ENCODE measurements around the gene CES2. TPM values are rescaled to one million over a fixed set of nuclear protein-coding genes. Genes with fewer than 3 reads are reported as not detected.
"Not testable (repeated sequence)": the region's sequence is repeated elsewhere in the genome, so short reads cannot be mapped to it uniquely, and the experiment has no call there.

Gene CES2
- polyA plus RNA-seq, 10 donors, result 22.3 to 28.6 (median 26.0) TPM

DNA sequence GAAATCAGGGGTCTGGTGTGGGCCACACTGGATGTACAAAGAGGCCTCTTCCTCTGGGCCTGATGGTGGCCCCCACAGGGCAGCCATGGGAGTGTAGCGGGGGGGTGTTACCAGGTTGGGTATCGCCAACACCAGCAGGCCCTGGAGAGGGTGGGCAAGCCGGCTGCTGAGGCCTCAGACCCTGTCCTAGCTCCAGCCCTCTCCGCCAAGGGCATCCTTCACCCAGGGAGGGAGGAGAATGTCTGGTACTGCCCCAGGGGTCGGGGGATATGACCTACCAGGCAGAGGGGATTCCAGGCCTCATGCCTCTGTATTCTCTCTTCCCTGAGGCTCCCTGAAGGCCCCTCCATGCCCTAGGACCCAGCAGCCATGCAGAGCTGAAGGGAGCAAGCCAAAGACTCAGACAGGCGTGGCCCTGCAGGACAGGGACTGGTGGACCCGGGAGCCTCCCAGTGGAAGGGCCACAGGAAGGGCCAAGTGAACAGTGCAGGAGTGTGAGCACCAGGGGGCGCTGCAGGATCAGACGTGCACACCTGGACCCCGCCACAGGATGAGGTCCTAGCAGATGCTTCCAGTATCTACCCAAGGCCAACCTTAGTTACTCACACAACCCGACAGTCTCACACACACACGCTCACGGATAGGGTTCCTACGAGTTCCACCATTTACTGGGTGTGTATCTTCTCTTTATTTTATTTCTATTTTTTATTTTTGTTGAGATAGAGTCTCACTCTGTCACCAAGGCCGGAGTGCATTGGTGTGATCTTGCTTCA lies 42.2 kb downstream of the CES2 start:
- peak; percentile 73 to 87 (median 83) for DNase-seq

DNA sequence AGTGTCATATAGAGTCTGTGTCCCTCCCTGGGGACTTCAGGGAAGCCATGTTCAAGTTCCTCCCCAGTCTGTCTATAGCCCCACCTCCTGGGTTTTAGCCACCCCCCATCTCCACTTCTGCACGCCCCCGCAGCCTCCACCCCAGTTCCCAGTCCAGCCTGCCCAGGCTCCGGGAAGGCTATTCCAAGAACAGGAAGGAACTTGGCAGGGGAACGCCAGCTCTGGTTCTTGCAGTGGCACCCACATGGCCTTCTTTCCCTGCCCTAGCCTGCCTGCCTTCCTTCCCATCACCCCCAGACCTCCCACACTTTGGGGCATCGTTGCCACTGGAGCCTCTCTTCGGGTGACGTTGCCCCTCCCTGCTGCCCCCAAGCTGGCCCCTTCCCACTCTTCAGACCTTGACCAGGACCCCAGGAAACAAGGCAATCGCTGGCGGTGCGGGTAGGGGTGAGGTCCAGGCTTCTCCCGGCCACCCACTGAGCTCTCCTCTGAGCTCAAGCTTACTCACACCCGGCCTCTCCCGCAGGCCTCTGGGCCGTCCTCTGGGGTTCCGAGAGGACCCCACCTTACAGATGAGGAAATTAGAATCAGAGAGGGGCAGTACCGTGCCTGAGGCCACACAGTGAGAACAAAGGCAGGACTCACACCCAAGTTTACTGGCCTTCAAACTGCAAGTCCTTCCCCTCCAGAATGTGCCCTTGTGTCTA lies 43.8 kb downstream of the CES2 start:
- DNase-seq, result peak in 1 of 3 donors; percentile 14

DNA sequence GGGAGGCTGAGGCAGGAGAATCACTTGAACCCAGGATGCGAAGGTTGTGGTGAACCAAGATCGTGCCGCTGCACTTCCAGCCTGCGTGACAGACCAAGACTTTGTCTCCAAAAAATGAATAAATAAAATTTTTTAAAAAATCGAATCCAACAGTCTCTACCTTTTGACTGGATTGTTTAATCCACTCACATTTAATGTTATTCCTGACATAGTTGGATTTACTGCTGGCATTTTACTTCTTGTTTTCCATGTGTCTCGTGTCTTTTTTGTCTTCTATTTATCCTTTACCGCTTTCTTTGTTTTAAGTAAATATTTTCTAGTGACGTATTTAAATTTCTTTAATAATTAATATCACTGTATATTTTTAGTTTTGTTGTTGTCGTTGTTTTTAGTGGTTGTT lies 47.7 kb downstream of the CES2 start:
- no peak for DNase-seq

DNA sequence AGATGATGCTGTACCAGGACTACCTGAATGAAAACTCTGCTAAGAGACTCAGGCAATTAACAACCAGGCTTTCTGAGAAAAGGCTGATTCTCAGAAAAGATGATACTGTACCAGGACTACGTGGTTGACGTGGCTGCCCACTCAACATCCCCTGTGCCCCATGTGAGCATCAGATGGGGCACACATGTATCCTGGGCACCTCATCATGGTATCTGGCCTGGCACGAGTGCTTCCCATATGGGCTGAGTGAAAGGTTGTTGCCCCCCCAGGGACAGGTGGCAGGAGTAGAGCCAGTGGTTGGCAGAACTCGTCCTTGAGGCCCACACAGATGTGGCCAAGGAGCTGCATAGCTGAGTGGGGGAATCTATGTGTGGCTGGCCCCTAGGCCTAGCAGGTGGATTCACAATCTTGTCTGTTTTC lies 49.6 kb downstream of the CES2 start:
- no peak for DNase-seq

DNA sequence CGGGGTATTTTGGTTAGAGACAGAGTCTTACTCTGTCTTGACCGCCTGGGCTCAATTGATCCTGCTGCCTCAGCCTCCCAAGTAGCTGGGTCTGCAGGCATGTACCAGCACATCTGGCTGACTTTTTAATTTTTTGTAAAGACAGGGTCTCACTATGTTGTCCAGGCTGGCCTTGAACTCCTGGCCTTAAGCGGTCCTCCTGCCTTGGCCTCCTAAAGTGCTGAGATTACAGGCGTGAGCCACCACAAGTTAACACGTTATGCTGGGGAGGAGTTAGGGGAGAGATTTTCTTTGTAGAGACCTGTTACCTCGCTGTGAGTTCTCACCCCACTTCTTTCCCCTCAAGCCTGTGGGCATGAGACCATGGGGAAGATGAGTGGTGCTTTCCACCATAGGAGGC lies 51.2 kb downstream of the CES2 start:
- DNase-seq, result no peak

DNA sequence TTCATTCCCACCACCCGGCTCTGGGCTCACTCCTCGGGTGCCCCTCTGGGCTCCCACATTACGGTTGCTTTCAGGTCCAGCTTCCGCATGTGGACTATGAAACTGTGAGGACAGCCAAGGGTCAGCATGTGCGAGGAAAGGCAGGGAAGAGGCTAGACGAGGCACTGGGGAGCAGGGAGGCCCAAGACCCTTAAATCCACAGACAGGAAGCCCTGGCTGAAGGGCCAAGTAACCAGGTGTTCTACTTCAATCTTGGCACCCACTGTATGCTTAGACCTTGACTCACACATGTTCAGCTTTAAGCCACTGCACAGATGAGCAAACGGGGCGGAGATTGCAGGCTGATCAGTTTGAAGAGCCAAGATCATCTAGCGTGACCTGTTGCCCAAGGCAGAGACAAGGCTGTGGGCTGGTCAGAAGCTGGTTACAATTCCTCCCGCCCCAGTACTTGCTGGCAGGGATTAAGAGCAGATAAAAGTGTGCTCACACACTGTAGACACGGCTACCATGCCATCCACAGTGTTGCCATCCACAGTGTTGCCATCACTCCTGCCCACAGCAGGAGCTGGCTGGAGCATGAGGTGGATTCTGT lies 53.0 kb downstream of the CES2 start, which contains the start of gene CES4A:
CES4A (plus strand) TSS at position 393 of the 592 bp plus-strand sequence; CDS start at position 577, 184 bp downstream.
- DNase-seq, result peak in 2 of 3 donors; percentile 27 to 75

DNA sequence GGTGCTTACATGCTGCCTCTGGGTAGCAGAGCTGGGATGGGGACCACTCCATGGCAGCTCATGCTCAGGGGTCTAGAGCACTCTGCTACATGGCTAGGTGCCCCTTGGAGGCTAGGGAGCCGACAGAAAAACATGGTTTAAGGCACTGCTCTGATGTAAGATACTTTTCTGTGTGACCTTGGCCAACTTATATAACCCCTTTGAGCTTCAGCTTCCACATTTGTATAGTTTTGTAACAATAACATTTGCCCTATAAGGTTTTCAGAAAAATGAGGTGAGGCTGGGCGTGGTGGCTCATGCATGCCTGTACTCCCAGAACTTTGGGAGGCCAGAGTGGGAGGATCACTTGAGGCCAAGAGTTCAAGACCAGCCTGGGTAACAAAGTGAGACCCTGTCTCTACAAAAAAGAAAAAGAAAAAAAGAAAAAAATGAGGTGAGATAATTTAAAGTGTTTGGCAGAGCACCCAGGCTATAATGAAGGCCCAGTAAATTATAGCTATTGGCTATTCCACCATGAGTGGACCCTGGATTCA lies 56.3 kb downstream of the CES2 start:
- no peak for DNase-seq

DNA sequence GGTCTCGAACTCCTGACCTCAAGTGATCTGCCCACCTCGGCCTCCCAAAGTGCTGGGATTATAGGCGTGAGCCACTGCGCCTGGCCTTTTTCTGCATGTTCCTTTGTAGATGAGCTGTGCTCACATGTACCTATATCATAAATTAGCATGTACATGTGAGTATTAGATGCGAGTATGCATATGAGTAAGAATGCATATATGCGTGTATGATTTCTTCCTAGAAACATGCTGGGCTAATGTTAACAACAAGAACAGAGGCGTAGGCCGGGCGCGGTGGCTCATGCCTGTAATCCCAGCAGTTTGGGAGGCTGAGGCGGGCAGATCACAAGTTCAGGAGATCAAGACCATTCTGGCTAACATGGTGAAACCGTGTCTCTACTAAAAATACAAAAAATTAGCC lies 58.2 kb downstream of the CES2 start:
- DNase-seq, result not testable (repeated sequence)

Other genes with a start within 250 kb of the CES2 start
- 10 to 100 TPM in 6 of 10 donors, 1 to 10 TPM in 4; 8.5 to 15.5 (median 10.8) TPM for gene CMTM4, start 238.8 kb upstream of the CES2 start, polyA plus RNA-seq (ENCODE audit: insufficient read length in 10 of 10)
- 100 to 1,000 TPM in 3 of 10 donors, 10 to 100 TPM in 7; 68.8 to 117 (median 89.5) TPM for gene DYNC1LI2, start 183.9 kb upstream of the CES2 start, polyA plus RNA-seq (ENCODE audit: insufficient read length in 10 of 10)
- under 1 TPM in 2 of 10 donors, not detected in 8; 0.13 to 0.41 TPM for gene TERB1, start 133.9 kb upstream of the CES2 start, polyA plus RNA-seq (ENCODE audit: insufficient read length in 10 of 10)
- gene NAE1, start 104.5 kb upstream of the CES2 start, polyA plus RNA-seq (ENCODE audit: insufficient read length in 10 of 10), result 10 to 100 TPM; 36.1 to 56.3 (median 44.6) TPM
- not detected for gene CA7, start 91.1 kb upstream of the CES2 start, polyA plus RNA-seq (ENCODE audit: insufficient read length in 10 of 10)
- gene PDP2, start 55.0 kb upstream of the CES2 start, polyA plus RNA-seq (ENCODE audit: insufficient read length in 10 of 10), result 1 to 10 TPM; 2.1 to 3.8 (median 2.9) TPM
- under 1 TPM in 5 of 10 donors, not detected in 5; 0.07 to 0.31 (median 0.13) TPM for gene CDH16, start 16.6 kb upstream of the CES2 start, polyA plus RNA-seq (ENCODE audit: insufficient read length in 10 of 10)
- gene RRAD, start 10.0 kb upstream of the CES2 start, polyA plus RNA-seq (ENCODE audit: insufficient read length in 10 of 10), result 10 to 100 TPM in 1 of 10 donors, 1 to 10 TPM in 9; 2.6 to 13.1 (median 4.7) TPM
- gene CIAO2B, start 1.1 kb upstream of the CES2 start, polyA plus RNA-seq (ENCODE audit: insufficient read length in 10 of 10), result 10 to 100 TPM; 71.1 to 99.3 (median 82.0) TPM
- under 1 TPM; 0.13 to 0.42 (median 0.30) TPM for gene CES3, start 25.8 kb downstream of the CES2 start, polyA plus RNA-seq (ENCODE audit: insufficient read length in 10 of 10)
- 1 to 10 TPM; 1.5 to 7.0 (median 2.9) TPM for gene CES4A, start 53.1 kb downstream of the CES2 start, polyA plus RNA-seq (ENCODE audit: insufficient read length in 10 of 10)
- 10 to 100 TPM; 36.8 to 59.8 (median 40.7) TPM for gene CBFB, start 93.6 kb downstream of the CES2 start, polyA plus RNA-seq (ENCODE audit: insufficient read length in 10 of 10)
- gene PHAF1, start 174.4 kb downstream of the CES2 start, polyA plus RNA-seq (ENCODE audit: insufficient read length in 10 of 10), result 10 to 100 TPM; 15.6 to 20.5 (median 18.9) TPM
- 10 to 100 TPM in 8 of 10 donors, 1 to 10 TPM in 2; 8.1 to 16.6 (median 11.5) TPM for gene B3GNT9, start 215.5 kb downstream of the CES2 start, polyA plus RNA-seq (ENCODE audit: insufficient read length in 10 of 10)
- gene TRADD, start 224.4 kb downstream of the CES2 start, polyA plus RNA-seq (ENCODE audit: insufficient read length in 10 of 10), result 1 to 10 TPM; 2.4 to 8.4 (median 3.6) TPM
- 1 to 10 TPM in 9 of 10 donors, under 1 TPM in 1; 0.96 to 3.4 (median 2.3) TPM for gene FBXL8, start 224.4 kb downstream of the CES2 start, polyA plus RNA-seq (ENCODE audit: insufficient read length in 10 of 10)
- 1 to 10 TPM; 1.5 to 8.6 (median 3.7) TPM for gene HSF4, start 229.2 kb downstream of the CES2 start, polyA plus RNA-seq (ENCODE audit: insufficient read length in 10 of 10)
- 10 to 100 TPM; 14.6 to 36.6 (median 26.6) TPM for gene NOL3, start 235.0 kb downstream of the CES2 start, polyA plus RNA-seq (ENCODE audit: insufficient read length in 10 of 10)
- gene MATCAP1, start 248.4 kb downstream of the CES2 start, polyA plus RNA-seq (ENCODE audit: insufficient read length in 10 of 10), result 10 to 100 TPM; 12.5 to 26.5 (median 18.1) TPM

Data from muscle of back (tissue), 11 donors.